Measurements from ENCODE around the gene DTX3. TPM values are rescaled to one million over a fixed set of nuclear protein-coding genes. Genes with fewer than 3 reads are reported as not detected.
A peak's percentile ranks its signal among the peaks of the same experiment; 100 is the strongest.

DTX3 gene
- total and polyA plus RNA-seq, 2 of the 13 experiments (the other 11 are each of a cell fraction or from before 2014, with no cell fraction given): 9.0 to 27.2 TPM

- TF ChIP-seq TCF12 (IDR thresholded peaks at IDR 0.05) (no peak), TCF12 (CRISPR knock-in tag; IDR thresholded peaks at IDR 0.05) (peak; percentile 69; the same call in 1 of the 2 replicates), HIVEP1 (CRISPR knock-in tag; IDR thresholded peaks at IDR 0.05) (peak; percentile 40; the same call in 1 of the 2 replicates), MAZ (IDR thresholded peaks at IDR 0.05; ENCODE audit: borderline replicate concordance, low read depth, low read length) (no peak; the same call in 1 of the 2 replicates), MAZ (CRISPR knock-in tag; IDR thresholded peaks at IDR 0.05; ENCODE audit: low read depth) (no peak; the same call in 1 of the 2 replicates), JUNB (CRISPR knock-in tag; IDR thresholded peaks at IDR 0.05; ENCODE audit: borderline replicate concordance) (no peak), SMAD3 (CRISPR knock-in tag; IDR thresholded peaks at IDR 0.05) (no peak), YY1 (IDR thresholded peaks at IDR 0.05; ENCODE audit: insufficient read depth, insufficient replicate concordance, low read depth, low read length) (peak; percentile 80), CENPX (CRISPR knock-in tag; IDR thresholded peaks at IDR 0.05) (no peak), HMGXB3 (CRISPR knock-in tag; IDR thresholded peaks at IDR 0.05; ENCODE audit: borderline replicate concordance) (0 out of 2 replicates have a peak, but pooled peaks have one; percentile 59), ZNF710 (CRISPR knock-in tag; IDR thresholded peaks at IDR 0.05; ENCODE audit: borderline replicate concordance) (0 out of 2 replicates have a peak, but pooled peaks have one; percentile 44)
- TF ChIP-seq, protein P1, sequence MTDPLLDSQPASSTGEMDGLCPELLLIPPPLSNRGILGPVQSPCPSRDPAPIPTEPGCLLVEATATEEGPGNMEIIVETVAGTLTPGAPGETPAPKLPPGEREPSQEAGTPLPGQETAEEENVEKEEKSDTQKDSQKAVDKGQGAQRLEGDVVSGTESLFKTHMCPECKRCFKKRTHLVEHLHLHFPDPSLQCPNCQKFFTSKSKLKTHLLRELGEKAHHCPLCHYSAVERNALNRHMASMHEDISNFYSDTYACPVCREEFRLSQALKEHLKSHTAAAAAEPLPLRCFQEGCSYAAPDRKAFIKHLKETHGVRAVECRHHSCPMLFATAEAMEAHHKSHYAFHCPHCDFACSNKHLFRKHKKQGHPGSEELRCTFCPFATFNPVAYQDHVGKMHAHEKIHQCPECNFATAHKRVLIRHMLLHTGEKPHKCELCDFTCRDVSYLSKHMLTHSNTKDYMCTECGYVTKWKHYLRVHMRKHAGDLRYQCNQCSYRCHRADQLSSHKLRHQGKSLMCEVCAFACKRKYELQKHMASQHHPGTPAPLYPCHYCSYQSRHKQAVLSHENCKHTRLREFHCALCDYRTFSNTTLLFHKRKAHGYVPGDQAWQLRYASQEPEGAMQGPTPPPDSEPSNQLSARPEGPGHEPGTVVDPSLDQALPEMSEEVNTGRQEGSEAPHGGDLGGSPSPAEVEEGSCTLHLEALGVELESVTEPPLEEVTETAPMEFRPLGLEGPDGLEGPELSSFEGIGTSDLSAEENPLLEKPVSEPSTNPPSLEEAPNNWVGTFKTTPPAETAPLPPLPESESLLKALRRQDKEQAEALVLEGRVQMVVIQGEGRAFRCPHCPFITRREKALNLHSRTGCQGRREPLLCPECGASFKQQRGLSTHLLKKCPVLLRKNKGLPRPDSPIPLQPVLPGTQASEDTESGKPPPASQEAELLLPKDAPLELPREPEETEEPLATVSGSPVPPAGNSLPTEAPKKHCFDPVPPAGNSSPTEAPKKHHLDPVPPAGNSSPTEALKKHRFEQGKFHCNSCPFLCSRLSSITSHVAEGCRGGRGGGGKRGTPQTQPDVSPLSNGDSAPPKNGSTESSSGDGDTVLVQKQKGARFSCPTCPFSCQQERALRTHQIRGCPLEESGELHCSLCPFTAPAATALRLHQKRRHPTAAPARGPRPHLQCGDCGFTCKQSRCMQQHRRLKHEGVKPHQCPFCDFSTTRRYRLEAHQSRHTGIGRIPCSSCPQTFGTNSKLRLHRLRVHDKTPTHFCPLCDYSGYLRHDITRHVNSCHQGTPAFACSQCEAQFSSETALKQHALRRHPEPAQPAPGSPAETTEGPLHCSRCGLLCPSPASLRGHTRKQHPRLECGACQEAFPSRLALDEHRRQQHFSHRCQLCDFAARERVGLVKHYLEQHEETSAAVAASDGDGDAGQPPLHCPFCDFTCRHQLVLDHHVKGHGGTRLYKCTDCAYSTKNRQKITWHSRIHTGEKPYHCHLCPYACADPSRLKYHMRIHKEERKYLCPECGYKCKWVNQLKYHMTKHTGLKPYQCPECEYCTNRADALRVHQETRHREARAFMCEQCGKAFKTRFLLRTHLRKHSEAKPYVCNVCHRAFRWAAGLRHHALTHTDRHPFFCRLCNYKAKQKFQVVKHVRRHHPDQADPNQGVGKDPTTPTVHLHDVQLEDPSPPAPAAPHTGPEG (CRISPR knock-in tag; IDR thresholded peaks at IDR 0.05): no peak
- TF ChIP-seq, protein P2, sequence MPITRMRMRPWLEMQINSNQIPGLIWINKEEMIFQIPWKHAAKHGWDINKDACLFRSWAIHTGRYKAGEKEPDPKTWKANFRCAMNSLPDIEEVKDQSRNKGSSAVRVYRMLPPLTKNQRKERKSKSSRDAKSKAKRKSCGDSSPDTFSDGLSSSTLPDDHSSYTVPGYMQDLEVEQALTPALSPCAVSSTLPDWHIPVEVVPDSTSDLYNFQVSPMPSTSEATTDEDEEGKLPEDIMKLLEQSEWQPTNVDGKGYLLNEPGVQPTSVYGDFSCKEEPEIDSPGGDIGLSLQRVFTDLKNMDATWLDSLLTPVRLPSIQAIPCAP (CRISPR knock-in tag; IDR thresholded peaks at IDR 0.05; ENCODE audit: low read depth): no peak
Observed at GRCh38 chr12:57590864-57591781, 13.5 kb upstream of the DTX3 start, which contains the start of gene PIP4K2C (continued).

All from HepG2 (cell line).